H9 (cell line): ENCODE results near the gene COX6B1. TPM values are rescaled to one million over a fixed set of nuclear protein-coding genes. Genes with fewer than 3 reads are reported as not detected.

Experiments
- DNase-seq: peaks from one replicate; pipeline ENCODE4 v3.0.0-alpha.2; 2017
- H2AFZ ChIP-seq: one replicate; pipeline ENCODE4 v1.6.1; 2013; ENCODE audit warnings: mild to moderate bottlenecking, low read length, control low read depth, moderate library complexity
- H2AK5ac ChIP-seq: 2 replicates; pipeline ENCODE4 v1.6.1; 2013; ENCODE audit warnings: low read length, control low read depth, mixed read lengths; ENCODE audit not compliant: insufficient read length
- H2BK120ac ChIP-seq: one replicate; pipeline ENCODE4 v1.6.1; 2013; ENCODE audit warnings: low read depth, mild to moderate bottlenecking, low read length, control low read depth, inconsistent platforms; ENCODE audit not compliant: poor library complexity, severe bottlenecking
- H2BK12ac ChIP-seq: 2 replicates; pipeline ENCODE4 v1.6.1; 2013; ENCODE audit warnings: low read length, control low read depth, mixed read lengths, low read depth; ENCODE audit not compliant: insufficient read length
- H2BK15ac ChIP-seq: 2 replicates; pipeline ENCODE4 v1.6.1; 2013; ENCODE audit warnings: low read depth, low read length, control low read depth
- H2BK20ac ChIP-seq: one replicate; pipeline ENCODE4 v1.6.1; 2013; ENCODE audit warnings: low read depth, mild to moderate bottlenecking, low read length, control low read depth, inconsistent platforms; ENCODE audit not compliant: poor library complexity, severe bottlenecking
- H2BK5ac ChIP-seq: 2 replicates; pipeline ENCODE4 v1.6.1; 2013; ENCODE audit warnings: low read length, control low read depth, mixed read lengths; ENCODE audit not compliant: insufficient read length
- H3K14ac ChIP-seq: 2 replicates; pipeline ENCODE4 v1.6.1; 2013; ENCODE audit warnings: low read length, control low read depth; ENCODE audit not compliant: insufficient read depth
- H3K18ac ChIP-seq: 2 replicates; pipeline ENCODE4 v1.6.1; 2013; ENCODE audit warnings: low read depth, mild to moderate bottlenecking, mixed read lengths, low read length, control low read depth; ENCODE audit not compliant: insufficient read length
- H3K23ac ChIP-seq: 2 replicates; pipeline ENCODE4 v1.6.1; 2013; ENCODE audit warnings: low read length, control low read depth, mixed read lengths, low read depth; ENCODE audit not compliant: insufficient read length
- H3K23me2 ChIP-seq: 2 replicates; pipeline ENCODE4 v1.6.1; 2013; ENCODE audit warnings: low read depth, mild to moderate bottlenecking, mixed read lengths, low read length, control low read depth; ENCODE audit not compliant: insufficient read length, poor library complexity, severe bottlenecking
- H3K27ac ChIP-seq: 2 replicates; pipeline ENCODE4 v1.5.1; 2013; ENCODE audit warnings: low read length, control low read depth, mixed read lengths, low read depth; ENCODE audit not compliant: insufficient read length
- H3K27me3 ChIP-seq: 2 replicates; pipeline ENCODE4 v1.6.1; 2013; ENCODE audit warnings: low read length, control low read depth, inconsistent platforms; ENCODE audit not compliant: insufficient read depth
- H3K4ac ChIP-seq: 2 replicates; pipeline ENCODE4 v1.6.1; 2013; ENCODE audit warnings: low read depth, mild to moderate bottlenecking, control low read depth, inconsistent platforms, low read length, moderate library complexity
- H3K4me1 ChIP-seq: 2 replicates; pipeline ENCODE4 v1.6.1; 2013; ENCODE audit warnings: low read length, control low read depth, inconsistent platforms; ENCODE audit not compliant: insufficient read depth
- H3K4me2 ChIP-seq: 2 replicates; pipeline ENCODE4 v1.6.1; 2013; ENCODE audit warnings: low read length, control low read depth, mixed read lengths; ENCODE audit not compliant: insufficient read length, insufficient read depth
- H3K56ac ChIP-seq: 2 replicates; pipeline ENCODE4 v1.6.1; 2013; ENCODE audit warnings: low read depth, mild to moderate bottlenecking, mixed read lengths, low read length, control low read depth; ENCODE audit not compliant: insufficient read length
- H3K79me1 ChIP-seq: 2 replicates; pipeline ENCODE4 v1.6.1; 2013; ENCODE audit warnings: low read depth, mild to moderate bottlenecking, moderate library complexity, low read length, control low read depth, inconsistent platforms; ENCODE audit not compliant: insufficient read depth, poor library complexity, severe bottlenecking
- H3K79me2 ChIP-seq: 2 replicates; pipeline ENCODE4 v1.6.1; 2013; ENCODE audit warnings: low read length, control low read depth, inconsistent platforms; ENCODE audit not compliant: insufficient read depth
- H3K9ac ChIP-seq: 2 replicates; pipeline ENCODE4 v1.6.1; 2013; ENCODE audit warnings: low read length, control low read depth, mixed read lengths; ENCODE audit not compliant: insufficient read length; ENCODE audit errors: extremely low read depth
- H3K9me3 ChIP-seq: one replicate; pipeline ENCODE4 v1.6.1; 2013; ENCODE audit warnings: low read depth, low read length, inconsistent platforms; ENCODE audit not compliant: control insufficient read depth
- H3T11ph ChIP-seq: one replicate; pipeline ENCODE4 v1.6.1; 2013; ENCODE audit warnings: mild to moderate bottlenecking, low read length, control low read depth, inconsistent platforms
- H4K20me1 ChIP-seq: one replicate; pipeline ENCODE4 v1.6.1; 2013; ENCODE audit not compliant: control insufficient read depth, insufficient read length, insufficient read depth
- H4K5ac ChIP-seq: 2 replicates; pipeline ENCODE4 v1.6.1; 2013; ENCODE audit warnings: low read depth, mild to moderate bottlenecking, mixed read lengths, low read length, control low read depth; ENCODE audit not compliant: insufficient read length
- H4K8ac ChIP-seq: replicated peaks from 2 replicates; pipeline ENCODE4 v1.6.1; 2013; ENCODE audit warnings: low read length, control low read depth, mixed read lengths, low read depth; ENCODE audit not compliant: insufficient read length
- H4K91ac ChIP-seq: 2 replicates; pipeline ENCODE4 v1.6.1; 2013; ENCODE audit warnings: low read depth, mild to moderate bottlenecking, moderate library complexity, mixed read lengths, low read length, control low read depth; ENCODE audit not compliant: insufficient read length
- H3K27ac Mint-ChIP-seq, 3 experiments: 2 replicates in 2 of 3; 3 replicates in 1 of 3; pipeline ENCODE4 v1.8.0; 2020 to 2021; ENCODE audit warnings: mixed read lengths in 3 of 3, mild to moderate bottlenecking in 1 of 3, moderate library complexity in 1 of 3
- H3K27me3 Mint-ChIP-seq: 2 replicates; pipeline ENCODE4 v1.8.0; 2021; ENCODE audit warnings: low read depth, mild to moderate bottlenecking, moderate library complexity, mixed read lengths
- H3K36me3 Mint-ChIP-seq, 3 experiments: 2 replicates in 2 of 3; 3 replicates in 1 of 3; pipeline ENCODE4 v1.8.0; 2020 to 2021; ENCODE audit warnings: low read depth in 3 of 3, mixed read lengths in 3 of 3; ENCODE audit not compliant: insufficient read depth in 1 of 3
- H3K4me1 Mint-ChIP-seq, 2 experiments: 2 replicates each; pipeline ENCODE4 v1.8.0; 2020; ENCODE audit warnings: mixed read lengths in 2 of 2
- H3K4me3 Mint-ChIP-seq, 2 experiments: 2 replicates in 1 of 2; 3 replicates in 1 of 2; pipeline ENCODE4 v1.8.0; 2020 to 2021; ENCODE audit warnings: mild to moderate bottlenecking in 2 of 2, mixed read lengths in 2 of 2, moderate library complexity in 1 of 2
- H3K9me3 Mint-ChIP-seq, 2 experiments: 2 replicates in 1 of 2; 3 replicates in 1 of 2; pipeline ENCODE4 v1.8.0; 2020; ENCODE audit warnings: mild to moderate bottlenecking in 2 of 2, mixed read lengths in 2 of 2, moderate library complexity in 1 of 2
- CTCF ChIP-seq: fragments of 200-600 bp; sonication (generic); conservative IDR thresholded peaks from 3 replicates; pipeline ENCODE4 v1.8.0; 2021; ENCODE audit warnings: antibody characterized with exemption, mild to moderate bottlenecking
- WGBS: extraction: QIAGEN DNeasy Blood & Tissue Kit; methylation state at CpG from one replicate; pipeline ENCODE4 v1.1.7; 2013; ENCODE audit warnings: missing lambda C conversion rate, low lambda C conversion rate, mixed read lengths; ENCODE audit not compliant: insufficient read length; ENCODE audit errors: extremely low coverage; 5-methylcytosine and 5-hydroxymethylcytosine counted together
- total RNA-seq: library from RNA; stranded (reverse); gene quantifications from 2 replicates; pipeline ENCODE4 v1.2.1, GENCODE V29; 2021

Gene COX6B1
- total RNA-seq, 1 experiment from 2014 or later, result 432 TPM

GRCh38 chr19:35621708-35622107 is 26.4 kb upstream of the COX6B1 start:
- H4K20me1 ChIP-seq, result no peaks in the 10 kb centered on the region
- WGBS, result no CpG with 5 or more reads among the region's 9 CpGs
- H2BK20ac ChIP-seq, result no peak overlapping the region
- no peak overlapping the region for H4K91ac ChIP-seq
- no peak for TF ChIP-seq CTCF
- no peak overlapping the region for H3K14ac ChIP-seq
- no peak overlapping the region for H4K5ac ChIP-seq
- no peak overlapping the region for H3K23ac ChIP-seq
- no peak overlapping the region for H3K4me2 ChIP-seq
- H3K9ac ChIP-seq, result no peak overlapping the region
- no peak overlapping the region for H4K8ac ChIP-seq
- H3K79me1 ChIP-seq, result no peaks in the 10 kb centered on the region
- H3K23me2 ChIP-seq, result no peaks in the 10 kb centered on the region
- no peaks in the 10 kb centered on the region for H3K79me2 ChIP-seq
- H3K56ac ChIP-seq, result no peak overlapping the region
- H3K18ac ChIP-seq, result no peak overlapping the region
- no peak overlapping the region for H2BK12ac ChIP-seq
- no peak overlapping the region for H2BK120ac ChIP-seq
- Mint-ChIP-seq H3K9me3 (no peaks in the 10 kb centered on the region), H3K27ac (no peak overlapping the region), H3K4me3 (no peak overlapping the region; a peak in 1 of 5 replicates), H3K4me1 (no peaks in the 10 kb centered on the region), H3K36me3 (peaks cover 8 to 36% (median 20%) of the 10 kb centered on the region in 3 experiments; a peak in 6 of 7 replicates), H3K27me3 (no peaks in the 10 kb centered on the region; the same call in 1 of the 2 replicates)
- H3K27ac ChIP-seq, result no peak overlapping the region
- no peaks in the 10 kb centered on the region for H3K4me1 ChIP-seq
- no peak for DNase-seq
- no peak overlapping the region for H3K4ac ChIP-seq
- no peaks in the 10 kb centered on the region for H3K27me3 ChIP-seq
- no peak overlapping the region for H3T11ph ChIP-seq
- no peak overlapping the region for H2BK15ac ChIP-seq
- H2BK5ac ChIP-seq, result no peak overlapping the region
- H3K9me3 ChIP-seq, result no peaks in the 10 kb centered on the region
- H2AFZ ChIP-seq, result no peak overlapping the region
- no peak overlapping the region for H2AK5ac ChIP-seq
